PC-3 (cell line): ENCODE data around the gene PLCL1.

Experiments used
- EZH2 ChIP-seq: fragments of 300-600 bp; sonication (generic); IDR thresholded peaks from one replicate; pipeline ENCODE4 v1.6.1; 2017; ENCODE audit warnings: antibody characterized with exemption, mild to moderate bottlenecking, low read length; ENCODE audit not compliant: unreplicated experiment
- TF ChIP-seq, protein P1 (sequence below): fragments of 300-600 bp; sonication (generic); conservative IDR thresholded peaks from 2 replicates; pipeline ENCODE4 v1.5.1; 2017; ENCODE audit warnings: antibody characterized with exemption, low read depth, mild to moderate bottlenecking, low read length

DNA sequence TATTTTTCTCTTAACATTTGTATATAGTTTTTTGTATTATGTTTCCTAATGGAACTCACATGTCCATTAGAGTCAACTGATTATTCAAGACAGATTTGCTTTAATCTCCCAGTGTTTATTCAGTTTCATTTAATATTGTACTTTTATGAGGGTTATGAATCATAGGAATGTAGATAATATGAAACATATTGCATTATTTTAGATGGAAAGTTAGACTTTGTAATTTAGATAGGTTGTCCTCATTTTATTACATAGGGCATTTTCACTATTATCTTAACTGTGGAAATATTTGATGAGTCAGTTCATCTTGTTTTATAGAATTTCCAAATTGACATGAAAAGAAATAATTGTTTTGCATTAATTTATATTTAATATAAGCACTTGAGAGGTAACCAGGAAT is 240.8 kb downstream of the PLCL1 start:
- TF ChIP-seq, protein P1, sequence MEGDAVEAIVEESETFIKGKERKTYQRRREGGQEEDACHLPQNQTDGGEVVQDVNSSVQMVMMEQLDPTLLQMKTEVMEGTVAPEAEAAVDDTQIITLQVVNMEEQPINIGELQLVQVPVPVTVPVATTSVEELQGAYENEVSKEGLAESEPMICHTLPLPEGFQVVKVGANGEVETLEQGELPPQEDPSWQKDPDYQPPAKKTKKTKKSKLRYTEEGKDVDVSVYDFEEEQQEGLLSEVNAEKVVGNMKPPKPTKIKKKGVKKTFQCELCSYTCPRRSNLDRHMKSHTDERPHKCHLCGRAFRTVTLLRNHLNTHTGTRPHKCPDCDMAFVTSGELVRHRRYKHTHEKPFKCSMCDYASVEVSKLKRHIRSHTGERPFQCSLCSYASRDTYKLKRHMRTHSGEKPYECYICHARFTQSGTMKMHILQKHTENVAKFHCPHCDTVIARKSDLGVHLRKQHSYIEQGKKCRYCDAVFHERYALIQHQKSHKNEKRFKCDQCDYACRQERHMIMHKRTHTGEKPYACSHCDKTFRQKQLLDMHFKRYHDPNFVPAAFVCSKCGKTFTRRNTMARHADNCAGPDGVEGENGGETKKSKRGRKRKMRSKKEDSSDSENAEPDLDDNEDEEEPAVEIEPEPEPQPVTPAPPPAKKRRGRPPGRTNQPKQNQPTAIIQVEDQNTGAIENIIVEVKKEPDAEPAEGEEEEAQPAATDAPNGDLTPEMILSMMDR: no peak
- no peak for TF ChIP-seq EZH2
